HG02870 (cell line): ENCODE measurements around the gene ZNF341.
"Not testable (repeated sequence)": the region's sequence is repeated elsewhere in the genome, so short reads cannot be mapped to it uniquely, and the experiment has no call there.

Experiments used
- ATAC-seq: cut with Tn5 transposase; IDR thresholded peaks from one replicate; pipeline ENCODE4 v1.9.1; 2021; ENCODE audit warnings: mild to moderate bottlenecking, moderate library complexity; ENCODE audit not compliant: unreplicated experiment

The ZNF341 gene

GRCh38 chr20:33791959-33792597, 60.3 kb downstream of the ZNF341 start:
- no peak for ATAC-seq

- ATAC-seq, result not testable (repeated sequence)
Measured at GRCh38 chr20:33792598-33792989, 60.8 kb downstream of the ZNF341 start.

- no peak for ATAC-seq
Measured at GRCh38 chr20:33793011-33793931, 61.5 kb downstream of the ZNF341 start.

- no peak for ATAC-seq
Measured at GRCh38 chr20:33796263-33796906, 64.6 kb downstream of the ZNF341 start.

GRCh38 chr20:33796907-33797544, 65.2 kb downstream of the ZNF341 start:
- ATAC-seq, result no peak

GRCh38 chr20:33798444-33798843, 66.6 kb downstream of the ZNF341 start:
- ATAC-seq, result no peak

- ATAC-seq, result no peak
Measured at GRCh38 chr20:33803921-33804337, 72.1 kb downstream of the ZNF341 start.

- ATAC-seq, result no peak
Measured at GRCh38 chr20:33808388-33808787, 76.6 kb downstream of the ZNF341 start.

- ATAC-seq, result no peak
Measured at GRCh38 chr20:33810259-33810658, 78.5 kb downstream of the ZNF341 start.

- peak; percentile 91 for ATAC-seq
Measured at GRCh38 chr20:33810885-33811775, 79.3 kb downstream of the ZNF341 start, which contains the start of gene CHMP4B. Gene CHMP4B (plus strand): TSS chr20:33811348. CDS start chr20:33811469, 121 bp downstream.

GRCh38 chr20:33811776-33812151, 80.0 kb downstream of the ZNF341 start:
- no peak for ATAC-seq

GRCh38 chr20:33812152-33812849, 80.5 kb downstream of the ZNF341 start:
- no peak for ATAC-seq

- no peak for ATAC-seq
Measured at GRCh38 chr20:33812908-33813462, 81.2 kb downstream of the ZNF341 start.

GRCh38 chr20:33814238-33814712, 82.5 kb downstream of the ZNF341 start:
- no peak for ATAC-seq

GRCh38 chr20:33815671-33816070, 83.9 kb downstream of the ZNF341 start:
- no peak for ATAC-seq

GRCh38 chr20:33816191-33816590, 84.4 kb downstream of the ZNF341 start:
- ATAC-seq, result no peak

- no peak for ATAC-seq
Measured at GRCh38 chr20:33817411-33817810, 85.6 kb downstream of the ZNF341 start.

- ATAC-seq, result no peak
Measured at GRCh38 chr20:33819456-33819855, 87.7 kb downstream of the ZNF341 start.

- ATAC-seq, result no peak
Measured at GRCh38 chr20:33820362-33820761, 88.6 kb downstream of the ZNF341 start.
